GM23338 (cell line): Measurements from ENCODE around the gene CCDC187. TPM values are rescaled to one million over a fixed set of nuclear protein-coding genes. Genes with fewer than 3 reads are reported as not detected.

Source experiments
- ATAC-seq: fragments of 200-7000 bp; cut with Tn5 transposase; 3 replicates; pipeline ENCODE4 v1.9.1; 2020
- DNase-seq: peaks from one replicate; pipeline ENCODE4 v3.0.0-alpha.2; 2015; ENCODE audit warnings: low spot score
- H2AFZ ChIP-seq: fragments of 200-600 bp; sonication (generic); 2 replicates; pipeline ENCODE4 v1.8.0; 2016; ENCODE audit warnings: antibody characterized with exemption, mild to moderate bottlenecking, moderate library complexity
- H3F3A ChIP-seq: fragments of 200-600 bp; sonication (generic); replicated peaks from 2 replicates; pipeline ENCODE4 v1.8.0; 2017; ENCODE audit warnings: antibody characterized with exemption, mixed run types, low read depth
- H3K27ac ChIP-seq: fragments of 200-600 bp; sonication (generic); 2 replicates; pipeline ENCODE4 v1.6.1; 2016; ENCODE audit warnings: low read depth
- H3K27me3 ChIP-seq: fragments of 200-600 bp; sonication (generic); 2 replicates; pipeline ENCODE4 v1.8.0; 2016; ENCODE audit warnings: mild to moderate bottlenecking, mixed run types, moderate library complexity; ENCODE audit not compliant: insufficient read depth
- H3K36me3 ChIP-seq: fragments of 200-600 bp; sonication (generic); 2 replicates; pipeline ENCODE4 v1.8.0; 2016; ENCODE audit warnings: mild to moderate bottlenecking; ENCODE audit not compliant: insufficient read depth
- H3K4me1 ChIP-seq: fragments of 200-600 bp; sonication (generic); 2 replicates; pipeline ENCODE4 v1.8.0; 2016; ENCODE audit warnings: mild to moderate bottlenecking, moderate library complexity; ENCODE audit not compliant: insufficient read depth
- H3K4me2 ChIP-seq: fragments of 200-600 bp; sonication (generic); 2 replicates; pipeline ENCODE4 v1.7.1; 2017; ENCODE audit warnings: mixed run types
- H3K4me3 ChIP-seq: fragments of 200-600 bp; sonication (generic); 2 replicates; pipeline ENCODE4 v1.6.1; 2016; ENCODE audit warnings: mixed run types
- H3K79me2 ChIP-seq: fragments of 200-600 bp; sonication (generic); replicated peaks from 2 replicates; pipeline ENCODE4 v1.8.0; 2017; ENCODE audit warnings: mild to moderate bottlenecking; ENCODE audit not compliant: insufficient read depth
- H3K9me2 ChIP-seq: fragments of 200-600 bp; sonication (generic); 2 replicates; pipeline ENCODE4 v1.8.0; 2017; ENCODE audit not compliant: insufficient read depth
- H4K20me1 ChIP-seq: fragments of 200-600 bp; sonication (generic); replicated peaks from 2 replicates; pipeline ENCODE4 v1.8.0; 2017; ENCODE audit warnings: mild to moderate bottlenecking; ENCODE audit not compliant: insufficient read depth
- H3K27ac Mint-ChIP-seq: 2 replicates; pipeline ENCODE4 v1.8.0; 2020; ENCODE audit warnings: inconsistent platforms, mild to moderate bottlenecking, moderate library complexity, mixed read lengths
- H3K27me3 Mint-ChIP-seq: 3 replicates; pipeline ENCODE4 v1.8.0; 2022; ENCODE audit warnings: low read depth, mild to moderate bottlenecking, moderate library complexity, mixed read lengths, inconsistent platforms; ENCODE audit not compliant: insufficient read depth, poor library complexity
- H3K36me3 Mint-ChIP-seq: 3 replicates; pipeline ENCODE4 v1.8.0; 2021; ENCODE audit warnings: low read depth, mild to moderate bottlenecking, inconsistent platforms, moderate library complexity, mixed read lengths
- H3K4me1 Mint-ChIP-seq: 3 replicates; pipeline ENCODE4 v1.8.0; 2020; ENCODE audit warnings: mild to moderate bottlenecking, inconsistent platforms, mixed read lengths
- H3K4me3 Mint-ChIP-seq: 3 replicates; pipeline ENCODE4 v1.8.0; 2021; ENCODE audit warnings: moderate library complexity, mild to moderate bottlenecking, inconsistent platforms, mixed read lengths
- H3K9me3 Mint-ChIP-seq: 3 replicates; pipeline ENCODE4 v1.8.0; 2020; ENCODE audit warnings: moderate library complexity, mild to moderate bottlenecking, inconsistent platforms, mixed read lengths
- CREB1 ChIP-seq: fragments of 250-450 bp; sonication (Bioruptor Pico); IDR thresholded peaks from 2 replicates; pipeline ENCODE4 v1.5.0; 2020; ENCODE audit warnings: low read depth, mild to moderate bottlenecking, moderate library complexity
- CTCF ChIP-seq, 2 experiments: fragments of 200-600 bp in 1 of 2; sonication (generic) in 1 of 2; conservative IDR thresholded peaks; 2 replicates each; pipeline versions ENCODE4 v1.5.1 to v1.6.1; 2016 to 2017; ENCODE audit warnings: antibody characterized with exemption in 2 of 2, low read depth in 2 of 2, mild to moderate bottlenecking in 2 of 2, moderate library complexity in 1 of 2
- ETS1 ChIP-seq: IDR thresholded peaks from 2 replicates; pipeline ENCODE4 v1.6.1; 2016; ENCODE audit warnings: antibody characterized with exemption
- EZH2 ChIP-seq: fragments of 200-600 bp; sonication (generic); IDR thresholded peaks from one replicate; pipeline ENCODE4 v1.8.0; 2017; ENCODE audit warnings: antibody characterized with exemption, mild to moderate bottlenecking, low read depth; ENCODE audit not compliant: unreplicated experiment
- EZH2phosphoT487 ChIP-seq: fragments of 200-600 bp; sonication (generic); IDR thresholded peaks from one replicate; pipeline ENCODE4 v1.8.1; 2018; ENCODE audit warnings: antibody characterized with exemption; ENCODE audit not compliant: unreplicated experiment
- JUNB ChIP-seq: IDR thresholded peaks from one replicate; pipeline ENCODE4 v1.6.1; 2016; ENCODE audit warnings: antibody characterized with exemption; ENCODE audit not compliant: unreplicated experiment
- NANOG ChIP-seq: IDR thresholded peaks from 2 replicates; pipeline ENCODE4 v1.6.1; 2016; ENCODE audit warnings: antibody characterized with exemption, borderline replicate concordance
- POLR2AphosphoS5 ChIP-seq: IDR thresholded peaks from 2 replicates; pipeline ENCODE4 v1.6.1; 2016; ENCODE audit warnings: antibody characterized with exemption, low read depth
- REST ChIP-seq: IDR thresholded peaks from one replicate; pipeline ENCODE4 v1.6.1; 2018; ENCODE audit warnings: antibody characterized with exemption; ENCODE audit not compliant: unreplicated experiment
- STAT1 ChIP-seq: IDR thresholded peaks from one replicate; pipeline ENCODE4 v1.6.1; 2016; ENCODE audit warnings: antibody characterized with exemption; ENCODE audit not compliant: unreplicated experiment
- ZNF114 ChIP-seq: fragments of 250-450 bp; sonication (Bioruptor Pico); IDR thresholded peaks from 2 replicates; pipeline ENCODE4 v1.5.0; 2020; ENCODE audit warnings: mild to moderate bottlenecking, moderate library complexity
- ZNF331 ChIP-seq: fragments of 250-450 bp; sonication (Bioruptor Pico); IDR thresholded peaks from 2 replicates; pipeline ENCODE4 v1.5.0; 2020; ENCODE audit warnings: low read depth, mild to moderate bottlenecking, moderate library complexity
- polyA plus RNA-seq: library from polyadenylated mRNA; unstranded; fragments of >200 nt; fragmentation: Nextera tagmentation; extraction: Ambion mirVana; gene quantifications from 2 replicates; pipeline ENCODE4 v1.2.1, GENCODE V29; 2016
- total RNA-seq: library from RNA; depleted of rRNA; stranded (reverse); fragments of >200 nt; shearing (Covaris generic); gene quantifications from 2 replicates; pipeline ENCODE4 v1.2.3, GENCODE V29; 2014
- TF ChIP-seq, protein P1 (sequence below): fragments of 250-450 bp; sonication (Bioruptor Pico); IDR thresholded peaks from 2 replicates; pipeline ENCODE4 v1.5.0; 2020; ENCODE audit warnings: mild to moderate bottlenecking, moderate library complexity

CCDC187 gene
- total and polyA plus RNA-seq, 2 experiments from 2014 or later: 0.14 TPM; not detected in 1

DNA sequence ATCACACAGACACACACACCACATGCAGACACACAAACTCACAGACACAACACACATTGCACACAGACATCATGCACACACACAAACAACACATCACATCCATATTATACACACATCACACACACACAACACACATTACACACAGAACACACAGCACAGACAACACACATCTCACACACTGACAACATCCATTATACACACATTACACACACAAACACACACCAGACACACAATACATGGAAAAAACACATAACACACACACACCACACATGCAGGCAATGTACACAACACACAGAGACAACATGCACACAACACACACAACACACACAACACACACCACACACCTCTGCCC, 4.8 kb upstream of the CCDC187 start:
- Mint-ChIP-seq H3K27me3 (no peaks in the 10 kb centered on the region), H3K9me3 (no peaks in the 10 kb centered on the region), H3K27ac (no peak overlapping the region), H3K4me3 (no peak overlapping the region), H3K36me3 (no peaks in the 10 kb centered on the region), H3K4me1 (no peaks in the 10 kb centered on the region)
- no peak overlapping the region for H3K4me3 ChIP-seq
- H3K27ac ChIP-seq: no peak overlapping the region
- H3K4me2 ChIP-seq: no peak overlapping the region
- H3K27me3 ChIP-seq: no peaks in the 10 kb centered on the region
- no peaks in the 10 kb centered on the region for H3K4me1 ChIP-seq
- ATAC-seq (no peak), DNase-seq (no peak)
- no peak overlapping the region for H2AFZ ChIP-seq
- no peaks in the 10 kb centered on the region for H3K9me2 ChIP-seq
- H4K20me1 ChIP-seq: no peaks in the 10 kb centered on the region
- H3K79me2 ChIP-seq: no peaks in the 10 kb centered on the region
- H3K36me3 ChIP-seq: no peaks in the 10 kb centered on the region
- peaks cover 22% of the 10 kb centered on the region for H3F3A ChIP-seq
- TF ChIP-seq NANOG (no peak), JUNB (no peak), REST (no peak), ZNF114 (CRISPR knock-in tag) (no peak), ETS1 (no peak), EZH2phosphoT487 (no peak), STAT1 (no peak), EZH2 (no peak), ZNF331 (no peak), POLR2AphosphoS5 (no peak), CTCF (conservative IDR thresholded peaks at IDR 0.05; ENCODE audit: low read depth in 2 of 2) (no peak), CREB1 (CRISPR knock-in tag) (no peak)
- TF ChIP-seq, protein P1, sequence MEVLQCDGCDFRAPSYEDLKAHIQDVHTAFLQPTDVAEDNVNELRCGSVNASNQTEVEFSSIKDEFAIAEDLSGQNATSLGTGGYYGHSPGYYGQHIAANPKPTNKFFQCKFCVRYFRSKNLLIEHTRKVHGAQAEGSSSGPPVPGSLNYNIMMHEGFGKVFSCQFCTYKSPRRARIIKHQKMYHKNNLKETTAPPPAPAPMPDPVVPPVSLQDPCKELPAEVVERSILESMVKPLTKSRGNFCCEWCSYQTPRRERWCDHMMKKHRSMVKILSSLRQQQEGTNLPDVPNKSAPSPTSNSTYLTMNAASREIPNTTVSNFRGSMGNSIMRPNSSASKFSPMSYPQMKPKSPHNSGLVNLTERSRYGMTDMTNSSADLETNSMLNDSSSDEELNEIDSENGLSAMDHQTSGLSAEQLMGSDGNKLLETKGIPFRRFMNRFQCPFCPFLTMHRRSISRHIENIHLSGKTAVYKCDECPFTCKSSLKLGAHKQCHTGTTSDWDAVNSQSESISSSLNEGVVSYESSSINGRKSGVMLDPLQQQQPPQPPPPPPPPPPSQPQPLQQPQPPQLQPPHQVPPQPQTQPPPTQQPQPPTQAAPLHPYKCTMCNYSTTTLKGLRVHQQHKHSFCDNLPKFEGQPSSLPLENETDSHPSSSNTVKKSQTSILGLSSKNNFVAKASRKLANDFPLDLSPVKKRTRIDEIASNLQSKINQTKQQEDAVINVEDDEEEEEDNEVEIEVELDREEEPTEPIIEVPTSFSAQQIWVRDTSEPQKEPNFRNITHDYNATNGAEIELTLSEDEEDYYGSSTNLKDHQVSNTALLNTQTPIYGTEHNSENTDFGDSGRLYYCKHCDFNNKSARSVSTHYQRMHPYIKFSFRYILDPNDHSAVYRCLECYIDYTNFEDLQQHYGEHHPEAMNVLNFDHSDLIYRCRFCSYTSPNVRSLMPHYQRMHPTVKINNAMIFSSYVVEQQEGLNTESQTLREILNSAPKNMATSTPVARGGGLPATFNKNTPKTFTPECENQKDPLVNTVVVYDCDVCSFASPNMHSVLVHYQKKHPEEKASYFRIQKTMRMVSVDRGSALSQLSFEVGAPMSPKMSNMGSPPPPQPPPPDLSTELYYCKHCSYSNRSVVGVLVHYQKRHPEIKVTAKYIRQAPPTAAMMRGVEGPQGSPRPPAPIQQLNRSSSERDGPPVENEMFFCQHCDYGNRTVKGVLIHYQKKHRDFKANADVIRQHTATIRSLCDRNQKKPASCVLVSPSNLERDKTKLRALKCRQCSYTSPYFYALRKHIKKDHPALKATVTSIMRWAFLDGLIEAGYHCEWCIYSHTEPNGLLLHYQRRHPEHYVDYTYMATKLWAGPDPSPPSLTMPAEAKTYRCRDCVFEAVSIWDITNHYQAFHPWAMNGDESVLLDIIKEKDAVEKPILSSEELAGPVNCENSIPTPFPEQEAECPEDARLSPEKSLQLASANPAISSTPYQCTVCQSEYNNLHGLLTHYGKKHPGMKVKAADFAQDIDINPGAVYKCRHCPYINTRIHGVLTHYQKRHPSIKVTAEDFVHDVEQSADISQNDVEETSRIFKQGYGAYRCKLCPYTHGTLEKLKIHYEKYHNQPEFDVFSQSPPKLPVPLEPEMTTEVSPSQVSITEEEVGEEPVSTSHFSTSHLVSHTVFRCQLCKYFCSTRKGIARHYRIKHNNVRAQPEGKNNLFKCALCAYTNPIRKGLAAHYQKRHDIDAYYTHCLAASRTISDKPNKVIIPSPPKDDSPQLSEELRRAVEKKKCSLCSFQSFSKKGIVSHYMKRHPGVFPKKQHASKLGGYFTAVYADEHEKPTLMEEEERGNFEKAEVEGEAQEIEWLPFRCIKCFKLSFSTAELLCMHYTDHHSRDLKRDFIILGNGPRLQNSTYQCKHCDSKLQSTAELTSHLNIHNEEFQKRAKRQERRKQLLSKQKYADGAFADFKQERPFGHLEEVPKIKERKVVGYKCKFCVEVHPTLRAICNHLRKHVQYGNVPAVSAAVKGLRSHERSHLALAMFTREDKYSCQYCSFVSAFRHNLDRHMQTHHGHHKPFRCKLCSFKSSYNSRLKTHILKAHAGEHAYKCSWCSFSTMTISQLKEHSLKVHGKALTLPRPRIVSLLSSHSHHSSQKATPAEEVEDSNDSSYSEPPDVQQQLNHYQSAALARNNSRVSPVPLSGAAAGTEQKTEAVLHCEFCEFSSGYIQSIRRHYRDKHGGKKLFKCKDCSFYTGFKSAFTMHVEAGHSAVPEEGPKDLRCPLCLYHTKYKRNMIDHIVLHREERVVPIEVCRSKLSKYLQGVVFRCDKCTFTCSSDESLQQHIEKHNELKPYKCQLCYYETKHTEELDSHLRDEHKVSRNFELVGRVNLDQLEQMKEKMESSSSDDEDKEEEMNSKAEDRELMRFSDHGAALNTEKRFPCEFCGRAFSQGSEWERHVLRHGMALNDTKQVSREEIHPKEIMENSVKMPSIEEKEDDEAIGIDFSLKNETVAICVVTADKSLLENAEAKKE (CRISPR knock-in tag): no peak
